A673 (cell line): Measurements from ENCODE around the gene GPR84.

ENCODE experiments used
- EZH2 ChIP-seq: fragments of 200-600 bp; sonication (generic); IDR thresholded peaks from 2 replicates; pipeline ENCODE4 v1.6.1; 2017; ENCODE audit warnings: borderline replicate concordance, low read depth, mild to moderate bottlenecking, mixed read lengths, antibody characterized with exemption, low read length; ENCODE audit not compliant: poor library complexity, severe bottlenecking
- TF ChIP-seq, protein P1 (sequence below): fragments of 300-800, 200-600 bp; sonication (generic); conservative IDR thresholded peaks from 2 replicates; pipeline ENCODE4 v1.5.1; 2017; ENCODE audit warnings: low read depth, mild to moderate bottlenecking, antibody characterized with exemption, low read length, moderate library complexity, mixed read lengths

DNA sequence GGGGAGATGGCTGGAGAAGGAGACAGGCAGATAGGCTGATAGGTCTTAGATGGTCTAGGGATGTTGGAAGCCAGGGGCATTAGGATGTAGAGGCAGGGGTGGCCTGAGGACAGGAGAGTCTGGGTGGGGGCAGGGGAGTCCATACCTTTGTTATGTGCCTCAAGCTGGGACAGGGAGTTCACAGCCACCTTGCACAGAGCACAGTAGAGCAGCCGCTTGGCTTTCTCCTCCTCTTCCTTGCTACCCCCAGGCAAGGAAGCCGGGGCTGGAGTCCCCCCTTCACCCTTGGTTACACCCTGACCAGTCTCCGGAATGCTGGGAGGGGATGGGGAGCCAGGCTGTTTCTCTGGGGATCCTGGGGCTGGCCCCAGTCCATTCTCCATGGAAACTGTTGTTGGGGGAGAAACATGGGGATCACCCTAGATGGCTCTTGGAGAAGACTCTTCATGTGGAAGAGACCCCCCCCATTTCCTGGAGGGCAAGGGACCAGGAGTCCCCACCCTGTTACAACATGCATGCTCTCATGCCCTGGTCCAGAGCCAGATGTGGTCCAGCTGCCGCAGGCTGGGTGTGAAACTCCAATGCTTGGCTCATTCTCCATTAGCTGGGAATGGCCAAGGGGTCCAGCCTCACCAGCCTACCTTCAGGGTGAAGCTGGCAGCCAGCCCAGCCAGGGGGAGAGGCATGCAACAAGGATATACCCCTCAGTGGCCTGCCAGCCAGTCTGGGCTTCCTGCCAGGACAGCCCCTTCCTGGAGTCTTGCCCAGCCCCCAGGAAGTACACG, 7.2 kb upstream of the GPR84 start:
- TF ChIP-seq, protein P1, sequence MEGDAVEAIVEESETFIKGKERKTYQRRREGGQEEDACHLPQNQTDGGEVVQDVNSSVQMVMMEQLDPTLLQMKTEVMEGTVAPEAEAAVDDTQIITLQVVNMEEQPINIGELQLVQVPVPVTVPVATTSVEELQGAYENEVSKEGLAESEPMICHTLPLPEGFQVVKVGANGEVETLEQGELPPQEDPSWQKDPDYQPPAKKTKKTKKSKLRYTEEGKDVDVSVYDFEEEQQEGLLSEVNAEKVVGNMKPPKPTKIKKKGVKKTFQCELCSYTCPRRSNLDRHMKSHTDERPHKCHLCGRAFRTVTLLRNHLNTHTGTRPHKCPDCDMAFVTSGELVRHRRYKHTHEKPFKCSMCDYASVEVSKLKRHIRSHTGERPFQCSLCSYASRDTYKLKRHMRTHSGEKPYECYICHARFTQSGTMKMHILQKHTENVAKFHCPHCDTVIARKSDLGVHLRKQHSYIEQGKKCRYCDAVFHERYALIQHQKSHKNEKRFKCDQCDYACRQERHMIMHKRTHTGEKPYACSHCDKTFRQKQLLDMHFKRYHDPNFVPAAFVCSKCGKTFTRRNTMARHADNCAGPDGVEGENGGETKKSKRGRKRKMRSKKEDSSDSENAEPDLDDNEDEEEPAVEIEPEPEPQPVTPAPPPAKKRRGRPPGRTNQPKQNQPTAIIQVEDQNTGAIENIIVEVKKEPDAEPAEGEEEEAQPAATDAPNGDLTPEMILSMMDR = no peak
- no peak for TF ChIP-seq EZH2
